ENCODE data around the gene MRPS18B.

GRCh38 chr6:30643656-30644055 is 26.0 kb downstream of the MRPS18B start:
- TF ChIP-seq POLR2A (IDR thresholded peaks at IDR 0.05) = no peak
- TF ChIP-seq CTCF (IDR thresholded peaks at IDR 0.05) = no peak
- no peak for TF ChIP-seq EP300 (IDR thresholded peaks at IDR 0.05)

Data from upper lobe of left lung (tissue), 4 donors.